HG02678 (cell line): Measurements from ENCODE around the gene ZNF865.

Experiments used
- ATAC-seq: cut with Tn5 transposase; IDR thresholded peaks from one replicate; pipeline ENCODE4 v1.9.1; 2021; ENCODE audit warnings: mild to moderate bottlenecking, moderate library complexity; ENCODE audit not compliant: unreplicated experiment

The ZNF865 gene

GRCh38 chr19:55643887-55644176 is 38.4 kb downstream of the ZNF865 start:
- ATAC-seq: no peak

- no peak for ATAC-seq
These were observed 38.9 kb downstream of the ZNF865 start for GRCh38 chr19:55644191-55644833.

GRCh38 chr19:55644842-55645511 is 39.5 kb downstream of the ZNF865 start:
- ATAC-seq: no peak

DNA sequence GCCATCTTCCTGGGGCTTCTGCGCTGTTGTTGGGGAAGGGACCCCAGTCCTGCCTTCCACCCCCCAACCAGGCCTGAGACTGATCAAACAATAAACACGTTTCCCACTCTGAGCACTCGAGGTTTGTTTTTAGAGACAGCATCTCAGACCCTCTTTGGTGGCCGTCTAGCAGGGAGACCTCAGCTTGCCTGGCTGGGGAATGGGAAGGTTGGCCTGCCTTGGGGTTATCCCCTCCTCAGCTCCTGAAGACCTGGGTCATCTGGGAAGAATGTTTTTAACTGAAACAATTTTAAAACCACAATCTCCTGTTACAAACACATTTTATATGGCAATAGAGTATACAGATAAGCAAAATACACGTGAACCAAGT is 40.0 kb downstream of the ZNF865 start:
- ATAC-seq: no peak

GRCh38 chr19:55646889-55647731 is 41.7 kb downstream of the ZNF865 start:
- no peak for ATAC-seq

GRCh38 chr19:55647732-55648584 is 42.5 kb downstream of the ZNF865 start, which contains the start of gene CCDC106:
Gene CCDC106 (plus strand): TSS chr19:55648212. CDS start chr19:55649047, 835 bp downstream.
- ATAC-seq: peak; percentile 38

GRCh38 chr19:55648585-55649267 is 43.3 kb downstream of the ZNF865 start:
- no peak for ATAC-seq

DNA sequence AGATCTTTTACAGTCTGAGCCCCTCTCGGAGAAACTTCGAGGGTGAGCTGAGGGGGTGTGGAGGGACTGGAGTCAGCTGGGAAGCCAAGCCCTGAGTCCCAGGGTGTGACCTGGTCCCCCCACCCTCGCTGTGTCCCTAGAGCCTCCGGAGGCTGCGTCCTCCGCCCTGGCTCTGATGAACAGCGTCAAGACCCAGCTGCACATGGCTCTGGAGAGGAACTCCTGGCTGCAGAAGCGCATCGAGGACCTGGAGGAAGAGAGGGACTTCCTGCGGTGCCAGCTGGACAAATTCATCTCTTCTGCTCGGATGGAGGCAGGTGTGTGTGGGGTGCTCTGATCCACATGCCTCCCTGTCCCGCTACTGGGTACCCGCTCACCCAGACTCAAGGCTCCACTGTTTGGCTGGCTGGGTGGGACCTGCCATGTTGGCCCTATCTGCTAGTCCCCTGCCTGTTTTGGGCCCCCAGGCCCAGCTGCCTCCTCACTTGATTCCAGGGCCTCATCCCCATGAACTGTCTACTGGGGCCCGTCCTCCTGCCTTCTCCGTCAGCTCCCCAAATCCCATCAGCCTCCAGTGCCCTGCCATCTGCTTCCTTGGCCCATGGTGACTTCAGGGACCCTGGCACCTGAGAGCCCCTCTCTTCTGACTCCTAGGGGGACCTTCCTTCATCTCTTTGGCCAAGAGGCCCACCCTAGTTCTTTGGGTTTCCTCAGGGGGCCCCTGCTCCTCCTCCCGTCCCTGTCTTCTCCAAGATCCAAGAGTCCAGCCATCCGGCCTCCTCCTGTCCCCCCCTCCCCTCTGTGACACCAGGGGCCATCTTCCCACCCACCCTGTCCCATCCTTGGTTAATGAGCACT is 44.0 kb downstream of the ZNF865 start:
- ATAC-seq: no peak

DNA sequence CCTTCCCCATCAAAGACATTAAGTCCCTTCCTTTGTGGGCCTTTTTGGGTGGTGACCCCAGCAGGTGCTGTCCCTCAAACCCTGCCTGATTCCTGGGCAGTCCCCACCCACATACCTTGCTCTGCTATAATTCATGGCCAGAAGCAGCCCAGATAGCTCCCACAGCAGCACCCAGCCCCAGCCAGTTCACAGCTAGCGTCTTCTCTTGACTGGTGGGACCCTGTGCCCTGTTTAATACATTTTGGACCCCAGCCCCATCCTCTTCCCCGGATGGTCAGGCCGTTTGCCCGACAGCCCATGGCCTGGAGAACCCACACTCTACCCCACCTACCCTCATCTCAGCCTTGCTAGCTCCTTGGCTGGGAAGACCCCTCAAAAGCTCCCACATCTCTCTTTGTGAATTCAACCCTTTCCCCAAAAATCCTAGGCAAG is 44.7 kb downstream of the ZNF865 start:
- no peak for ATAC-seq

- no peak for ATAC-seq
These were observed 45.3 kb downstream of the ZNF865 start for GRCh38 chr19:55650602-55651230.

DNA sequence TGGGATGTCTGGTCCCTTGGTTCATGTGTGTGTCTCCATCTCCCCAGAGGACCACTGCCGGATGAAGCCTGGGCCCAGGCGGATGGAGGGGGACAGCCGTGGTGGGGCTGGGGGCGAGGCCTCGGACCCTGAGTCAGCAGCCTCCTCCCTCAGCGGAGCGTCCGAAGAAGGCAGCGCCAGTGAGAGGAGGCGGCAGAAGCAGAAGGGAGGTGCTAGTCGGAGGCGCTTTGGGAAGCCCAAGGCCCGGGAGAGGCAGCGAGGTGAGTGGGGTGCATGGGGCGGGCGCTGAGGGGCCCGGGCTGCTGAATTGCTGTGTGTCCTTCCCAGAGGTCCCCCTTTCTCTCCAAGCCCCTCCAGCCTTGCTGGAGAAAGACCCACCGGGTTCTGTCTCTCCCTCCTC is 45.8 kb downstream of the ZNF865 start:
- ATAC-seq: no peak

GRCh38 chr19:55652311-55653128 is 47.1 kb downstream of the ZNF865 start:
- no peak for ATAC-seq

GRCh38 chr19:55653651-55654322 is 48.3 kb downstream of the ZNF865 start:
- peak; percentile 46 for ATAC-seq

GRCh38 chr19:55654323-55654867 is 48.9 kb downstream of the ZNF865 start:
- ATAC-seq: peak; percentile 64

DNA sequence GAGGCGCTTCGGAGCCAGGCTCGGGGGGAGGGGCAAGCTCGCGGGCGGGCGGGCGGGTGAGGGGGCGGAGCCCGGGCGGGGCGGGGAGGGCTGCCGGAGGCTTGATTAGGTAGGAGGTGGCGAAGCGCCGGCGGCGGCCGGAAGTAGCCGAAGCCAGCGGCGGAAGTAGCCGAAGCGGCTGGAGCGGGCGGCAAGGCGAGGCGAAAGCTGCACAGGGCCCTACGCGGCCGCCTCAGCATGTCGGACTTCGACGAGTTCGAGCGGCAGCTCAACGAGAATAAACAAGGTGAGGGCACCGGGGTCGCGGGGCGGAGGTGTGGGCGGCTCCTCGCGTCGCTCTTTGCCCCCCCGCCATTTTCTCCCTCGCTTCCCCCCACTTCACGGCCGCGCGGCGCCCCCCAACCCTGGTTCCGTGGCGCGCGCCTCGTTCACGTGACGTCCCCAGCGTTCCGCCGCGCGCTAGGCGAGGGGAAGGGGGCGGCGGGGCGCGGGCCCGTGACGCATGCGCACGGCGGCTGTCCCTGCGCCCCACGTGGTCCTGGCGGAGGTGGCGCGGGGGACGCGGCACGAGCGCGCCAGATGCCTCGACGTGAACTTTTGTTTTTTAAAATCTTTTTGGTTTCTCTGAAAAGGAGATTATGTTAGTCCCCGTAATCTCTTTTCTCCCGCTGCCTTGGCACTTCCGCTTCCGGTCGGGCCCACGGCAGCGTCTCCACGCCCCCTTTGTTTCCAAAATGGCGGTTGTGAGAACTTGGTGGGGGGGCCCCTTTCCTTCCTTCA is 49.6 kb downstream of the ZNF865 start, which contains the start of gene U2AF2:
Gene U2AF2 (plus strand): TSS at position 168 of the 780 bp plus-strand sequence. CDS start 70 bp downstream, at position 238.
- ATAC-seq: peak; percentile 33

DNA sequence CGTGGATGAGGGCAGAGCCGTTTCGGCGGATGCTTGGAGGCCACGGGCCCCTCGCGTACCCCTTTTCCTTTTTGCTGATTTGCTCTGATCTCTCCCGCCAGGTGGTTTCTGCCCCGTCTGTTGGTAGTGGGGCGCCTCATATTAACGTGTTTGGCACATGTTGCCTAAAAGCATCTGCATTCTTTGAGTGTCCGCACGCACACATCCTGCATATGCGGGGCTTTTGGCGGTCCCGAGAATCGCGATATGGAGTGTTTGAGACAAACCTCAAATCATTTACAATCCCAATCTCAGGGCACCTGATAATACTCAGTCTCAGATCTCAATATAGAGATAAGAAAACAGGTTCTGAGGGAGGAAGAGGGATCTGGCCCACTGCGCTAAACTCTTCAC is 50.2 kb downstream of the ZNF865 start:
- no peak for ATAC-seq
